ENCODE results near the gene LDAH.
A peak's percentile ranks its signal among the peaks of the same experiment; 100 is the strongest.
"Not testable (repeated sequence)": the region's sequence is repeated elsewhere in the genome, so short reads cannot be mapped to it uniquely, and the experiment has no call there.

The LDAH gene

GRCh38 chr2:20822535-20823490, at the start of gene LDAH:
Gene LDAH, minus strand, starts transcription at chr2:20823101. Its CDS starts 21,638 bp downstream, at chr2:20801463.
- DNase-seq (ENCODE audit: low read depth) = peak; percentile 73

GRCh38 chr2:20868377-20868776, 45.5 kb upstream of the LDAH start:
- DNase-seq (ENCODE audit: low read depth) = peak; percentile 21

- DNase-seq (ENCODE audit: low read depth) = no peak
Measured at GRCh38 chr2:20862850-20863249, 39.9 kb upstream of the LDAH start.

- no peak for DNase-seq (ENCODE audit: low read depth)
Measured at GRCh38 chr2:20855456-20855855, 32.6 kb upstream of the LDAH start.

DNA sequence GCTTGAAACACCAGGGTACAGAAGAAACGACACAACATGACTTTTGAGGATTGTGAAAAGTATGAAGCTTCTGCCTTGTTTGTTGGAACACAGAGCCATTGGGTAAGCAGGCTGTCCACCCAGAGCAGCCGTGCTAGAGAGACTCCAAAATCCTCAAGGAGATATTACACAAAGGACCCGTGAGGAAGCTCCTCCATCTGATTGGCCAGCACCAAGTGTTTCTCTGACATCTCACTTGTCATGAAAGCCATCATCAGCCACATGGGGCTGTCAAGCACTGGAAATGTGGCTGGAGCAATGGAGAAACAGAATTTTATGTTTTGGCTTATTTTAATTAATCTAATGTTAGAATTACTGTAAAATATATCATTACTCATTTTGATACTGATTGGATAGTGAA, 29.8 kb upstream of the LDAH start:
- no peak for DNase-seq (ENCODE audit: low read depth)

- no peak for DNase-seq (ENCODE audit: low read depth)
Measured at GRCh38 chr2:20852139-20852538, 29.2 kb upstream of the LDAH start.

- no peak for DNase-seq (ENCODE audit: low read depth)
Measured at GRCh38 chr2:20844246-20844645, 21.3 kb upstream of the LDAH start.

DNA sequence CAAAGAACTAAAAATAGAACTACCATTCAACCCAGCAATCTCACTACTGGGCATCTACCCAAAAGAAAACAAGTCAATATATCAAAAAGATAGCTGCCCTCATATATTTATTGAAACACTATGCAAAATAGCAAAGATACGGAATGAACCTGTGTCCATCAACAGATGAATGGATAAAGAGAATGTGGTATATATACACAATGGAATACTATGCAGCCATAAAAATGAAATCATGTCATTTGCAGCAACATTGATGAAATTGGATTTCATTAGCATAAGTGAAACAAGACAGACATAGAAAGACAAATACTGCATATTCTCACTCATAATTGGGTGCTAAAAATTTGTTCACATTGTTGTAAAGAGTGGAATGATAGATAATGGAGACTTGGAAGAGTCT, 16.2 kb upstream of the LDAH start:
- DNase-seq (ENCODE audit: low read depth) = no peak

DNA sequence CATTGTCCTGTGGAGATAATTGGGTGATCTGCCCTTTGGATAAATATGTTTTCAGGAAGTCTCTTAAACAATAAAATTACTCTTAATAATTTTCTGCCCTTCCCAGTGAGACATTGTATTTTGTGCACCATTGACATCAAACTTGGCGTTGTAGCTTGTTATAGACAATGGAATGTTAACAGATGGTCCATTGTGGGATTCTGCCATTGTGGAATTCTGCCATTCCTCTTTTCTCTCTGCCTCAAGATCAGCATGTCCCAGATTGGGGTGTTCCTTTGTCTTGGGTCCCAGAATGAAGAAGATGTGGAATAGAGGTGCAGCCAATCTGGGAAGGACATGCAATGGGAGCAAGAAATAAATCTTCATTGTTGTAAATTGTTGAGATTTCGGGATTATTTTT, 15.1 kb upstream of the LDAH start:
- DNase-seq (ENCODE audit: low read depth) = no peak

- DNase-seq (ENCODE audit: low read depth) = no peak
Measured at GRCh38 chr2:20836521-20836920, 13.6 kb upstream of the LDAH start.

GRCh38 chr2:20834331-20834730, 11.4 kb upstream of the LDAH start:
- DNase-seq (ENCODE audit: low read depth) = no peak

GRCh38 chr2:20832606-20833005, 9.7 kb upstream of the LDAH start:
- no peak for DNase-seq (ENCODE audit: low read depth)

- DNase-seq (ENCODE audit: low read depth) = no peak
Measured at GRCh38 chr2:20829861-20830260, 7.0 kb upstream of the LDAH start.

DNA sequence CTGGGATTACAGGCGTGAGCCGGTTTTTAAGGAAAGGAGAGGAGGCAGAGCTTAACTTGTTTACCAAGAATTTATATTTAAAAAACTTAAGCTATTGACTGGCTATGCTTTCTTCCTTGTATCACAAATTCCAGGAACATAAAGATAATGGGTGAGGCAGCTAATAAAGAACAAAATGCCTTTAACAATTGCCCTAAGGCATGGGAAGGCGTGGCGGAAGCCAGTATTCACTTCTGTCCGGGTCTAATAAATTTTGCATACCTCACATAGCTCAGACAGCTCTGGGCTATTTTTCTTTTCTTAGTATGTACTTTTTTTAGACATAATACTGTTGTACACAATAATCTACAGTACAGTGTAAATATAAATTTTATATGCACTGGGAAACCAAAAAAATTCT, 1.0 kb upstream of the LDAH start:
- DNase-seq (ENCODE audit: low read depth) = no peak

GRCh38 chr2:20818820-20819219, 4.1 kb downstream of the LDAH start:
- DNase-seq (ENCODE audit: low read depth) = no peak

GRCh38 chr2:20815216-20815615, 7.7 kb downstream of the LDAH start:
- no peak for DNase-seq (ENCODE audit: low read depth)

- no peak for DNase-seq (ENCODE audit: low read depth)
Measured at GRCh38 chr2:20812779-20813178, 10.1 kb downstream of the LDAH start.

DNA sequence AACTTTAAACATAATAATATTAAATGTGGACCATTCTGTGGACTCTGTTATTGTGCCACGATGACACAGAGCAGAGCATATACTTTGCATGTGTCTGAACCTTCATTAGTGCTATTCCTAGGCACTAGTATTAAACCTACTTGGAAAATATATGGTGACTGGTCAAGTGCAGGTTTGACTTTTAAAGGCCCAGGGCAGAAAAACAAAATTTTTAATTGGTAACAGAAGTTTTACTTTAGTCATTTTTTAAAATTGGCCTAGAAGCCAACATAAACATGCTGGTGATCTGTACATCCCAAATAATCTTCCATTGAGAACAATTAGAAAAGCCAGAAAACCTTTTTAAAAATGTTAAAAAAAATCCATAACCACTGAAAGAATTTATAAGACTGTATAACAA, 16.6 kb downstream of the LDAH start:
- no peak for DNase-seq (ENCODE audit: low read depth)

GRCh38 chr2:20803974-20804373, 18.9 kb downstream of the LDAH start:
- DNase-seq (ENCODE audit: low read depth) = no peak

DNA sequence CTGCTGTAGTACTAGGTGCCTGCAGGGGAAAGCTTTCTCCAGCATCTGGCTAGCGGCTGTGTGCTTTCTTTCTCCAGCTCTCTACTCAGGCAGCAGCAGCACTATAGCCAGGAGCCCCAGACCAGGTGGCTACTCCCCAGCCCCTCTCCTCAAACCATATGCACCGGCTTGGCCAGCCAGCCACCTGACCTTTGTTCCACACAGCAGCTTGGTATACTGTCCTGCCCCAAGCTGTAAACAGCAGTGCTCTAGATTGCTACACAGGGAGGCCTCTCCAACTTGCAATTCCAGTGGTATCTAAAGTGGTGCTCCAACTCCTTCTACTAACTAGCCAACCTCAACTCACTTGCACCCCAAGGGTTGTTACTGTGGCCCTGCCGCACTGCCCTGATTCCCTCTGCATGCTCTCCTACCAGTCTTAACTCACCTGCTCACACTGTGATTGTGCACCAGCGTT, 19.6 kb downstream of the LDAH start:
- no peak for DNase-seq (ENCODE audit: low read depth)

DNA sequence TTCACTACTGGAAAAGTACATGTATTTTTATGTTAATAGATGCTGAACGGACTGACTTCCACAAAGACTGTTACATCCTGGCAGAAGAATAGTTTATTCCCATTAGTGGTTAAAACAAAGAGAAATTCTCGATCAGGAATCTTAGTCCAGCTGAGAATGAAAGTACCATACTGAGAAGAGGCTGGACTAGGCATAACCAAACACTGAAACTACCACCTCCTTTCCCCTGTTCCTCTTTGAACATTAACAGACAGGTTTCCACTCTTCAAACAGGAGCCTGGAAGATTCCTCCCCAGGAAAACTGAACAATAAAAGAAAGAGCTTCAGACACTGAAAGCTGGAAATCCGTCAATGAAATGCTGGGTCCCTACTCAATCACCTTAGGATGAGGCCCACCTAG, 25.8 kb downstream of the LDAH start:
- no peak for DNase-seq (ENCODE audit: low read depth)

DNA sequence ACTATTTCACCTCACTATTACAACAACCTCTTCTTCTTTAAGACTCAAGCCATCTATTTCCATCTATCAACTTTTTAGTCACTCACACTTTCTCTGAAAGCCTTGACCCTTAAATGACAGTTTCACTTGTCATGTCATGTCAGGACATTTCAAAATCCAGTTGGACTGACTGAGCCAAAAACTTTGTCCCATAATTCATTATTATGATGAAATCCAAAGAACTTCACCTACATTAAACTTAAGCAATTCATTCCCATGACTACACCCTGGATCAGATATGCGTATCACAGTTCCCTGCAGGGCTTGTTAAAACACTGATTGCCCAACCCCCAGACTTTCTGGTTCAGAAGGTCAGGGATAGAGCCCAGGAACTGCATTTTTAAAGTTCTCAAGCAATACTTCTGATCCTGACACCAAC, 26.5 kb downstream of the LDAH start:
- no peak for DNase-seq (ENCODE audit: low read depth)

DNA sequence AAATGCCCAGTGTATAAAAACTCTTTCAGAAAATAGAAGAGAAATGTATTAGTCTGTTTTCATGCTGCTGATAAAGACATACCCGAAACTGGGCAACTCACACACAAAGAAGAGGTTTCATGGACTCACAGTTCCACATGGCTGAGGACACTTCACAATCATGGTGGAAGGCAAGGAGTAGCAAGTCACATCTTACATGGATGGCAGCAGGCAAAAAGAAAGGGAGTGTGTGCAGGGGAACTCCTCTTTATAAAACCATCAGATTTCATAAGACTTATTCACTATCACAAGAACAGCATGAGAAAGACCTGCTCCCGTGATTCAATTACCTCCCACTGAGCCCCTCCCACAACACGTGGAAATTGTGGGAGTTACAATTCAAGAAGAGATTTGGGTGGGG, 29.0 kb downstream of the LDAH start:
- not testable (repeated sequence) for DNase-seq (ENCODE audit: low read depth)

Data from stimulated activated CD8-positive, alpha-beta memory T cell treated with anti-CD3 and anti-CD28 coated beads, Interleukin-12 subunit alpha, Interleukin-12 subunit beta, amount 100 ng/mL, for 4 hours (primary cell).